DMS153 treated with DMSO at 0.1 percent for 48 hours (cell line): ENCODE measurements around the gene SPRY2.

Experiments used
- DNase-seq: peaks from one replicate; lab custom pipeline; 2025; ENCODE audit not compliant: unreplicated experiment; lab: John Stamatoyannopoulos, UW

The SPRY2 gene

GRCh38 chr13:80341101-80341755 lies at the start of gene SPRY2:
Gene SPRY2, minus strand, starts transcription at chr13:80341126. Its CDS starts 3,421 bp downstream, at chr13:80337705.
- peak; percentile 90 for DNase-seq

- no peak for DNase-seq
Measured at GRCh38 chr13:80390338-80390737, 49.4 kb upstream of the SPRY2 start.

GRCh38 chr13:80389073-80390038 lies 48.4 kb upstream of the SPRY2 start:
- no peak for DNase-seq

- DNase-seq, result no peak
Measured at GRCh38 chr13:80388506-80388905, 47.6 kb upstream of the SPRY2 start.

- no peak for DNase-seq
Measured at GRCh38 chr13:80386592-80386991, 45.7 kb upstream of the SPRY2 start.

- no peak for DNase-seq
Measured at GRCh38 chr13:80386002-80386401, 45.1 kb upstream of the SPRY2 start.

GRCh38 chr13:80382576-80382975 lies 41.6 kb upstream of the SPRY2 start:
- no peak for DNase-seq

- DNase-seq, result no peak
Measured at GRCh38 chr13:80379245-80379644, 38.3 kb upstream of the SPRY2 start.

GRCh38 chr13:80376554-80376953 lies 35.6 kb upstream of the SPRY2 start:
- DNase-seq, result no peak

- no peak for DNase-seq
Measured at GRCh38 chr13:80374901-80375300, 34.0 kb upstream of the SPRY2 start.

GRCh38 chr13:80374444-80374843 lies 33.5 kb upstream of the SPRY2 start:
- DNase-seq, result no peak

GRCh38 chr13:80371840-80372509 lies 31.0 kb upstream of the SPRY2 start:
- DNase-seq, result no peak

- no peak for DNase-seq
Measured at GRCh38 chr13:80367473-80367872, 26.5 kb upstream of the SPRY2 start.

- DNase-seq, result peak; percentile 38
Measured at GRCh38 chr13:80363890-80364503, 23.1 kb upstream of the SPRY2 start.

GRCh38 chr13:80362481-80362880 lies 21.6 kb upstream of the SPRY2 start:
- no peak for DNase-seq

GRCh38 chr13:80361883-80362327 lies 21.0 kb upstream of the SPRY2 start:
- DNase-seq, result peak; percentile 26

- no peak for DNase-seq
Measured at GRCh38 chr13:80361298-80361697, 20.4 kb upstream of the SPRY2 start.

- DNase-seq, result no peak
Measured at GRCh38 chr13:80360453-80360800, 19.5 kb upstream of the SPRY2 start.

GRCh38 chr13:80359778-80360452 lies 19.0 kb upstream of the SPRY2 start:
- DNase-seq, result peak; percentile 50

GRCh38 chr13:80359414-80359777 lies 18.5 kb upstream of the SPRY2 start:
- DNase-seq, result no peak
